ENCODE data around the gene ATF7IP2.
"Not testable (repeated sequence)": the region's sequence is repeated elsewhere in the genome, so short reads cannot be mapped to it uniquely, and the experiment has no call there.

The ATF7IP2 gene

DNA sequence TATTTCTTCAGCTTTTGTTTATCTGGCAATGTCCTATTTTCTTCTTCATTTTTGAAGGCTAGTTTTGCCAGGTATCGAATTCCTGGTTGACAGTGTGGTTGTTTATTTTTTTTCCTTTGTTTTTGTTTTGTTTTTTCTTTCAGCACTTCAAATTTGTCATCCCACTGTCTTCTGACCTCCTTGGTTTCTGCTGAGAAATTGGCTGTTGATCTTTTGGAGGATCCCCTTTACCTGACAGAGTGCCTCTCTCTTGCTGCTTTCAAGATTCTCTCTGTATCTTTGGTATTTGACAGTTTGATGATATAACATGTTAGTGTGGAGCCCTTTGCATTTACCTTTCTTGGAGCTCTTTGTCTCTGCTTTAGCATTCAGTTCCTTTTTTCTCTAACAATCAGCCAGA, 9.6 kb upstream of the ATF7IP2 start:
- no peak for DNase-seq

DNA sequence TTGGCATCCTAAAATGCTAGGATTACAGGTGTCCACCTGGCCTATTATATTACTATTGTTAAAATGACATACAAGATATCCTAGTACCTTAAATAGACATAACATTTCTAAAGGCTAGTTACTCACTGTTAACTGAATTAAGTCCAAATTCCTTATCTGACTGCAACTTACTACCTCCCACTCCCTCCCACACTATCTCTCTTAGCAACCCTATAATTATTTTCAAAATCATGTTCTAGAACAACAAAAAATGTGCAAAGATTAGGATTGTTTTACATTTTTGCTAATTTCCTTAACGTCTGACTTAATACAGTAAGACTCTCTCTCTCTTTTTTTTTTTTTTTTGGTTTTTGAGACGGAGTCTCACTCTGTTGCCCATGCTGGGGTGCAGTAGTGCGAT, 2.2 kb upstream of the ATF7IP2 start:
- no peak for DNase-seq

DNA sequence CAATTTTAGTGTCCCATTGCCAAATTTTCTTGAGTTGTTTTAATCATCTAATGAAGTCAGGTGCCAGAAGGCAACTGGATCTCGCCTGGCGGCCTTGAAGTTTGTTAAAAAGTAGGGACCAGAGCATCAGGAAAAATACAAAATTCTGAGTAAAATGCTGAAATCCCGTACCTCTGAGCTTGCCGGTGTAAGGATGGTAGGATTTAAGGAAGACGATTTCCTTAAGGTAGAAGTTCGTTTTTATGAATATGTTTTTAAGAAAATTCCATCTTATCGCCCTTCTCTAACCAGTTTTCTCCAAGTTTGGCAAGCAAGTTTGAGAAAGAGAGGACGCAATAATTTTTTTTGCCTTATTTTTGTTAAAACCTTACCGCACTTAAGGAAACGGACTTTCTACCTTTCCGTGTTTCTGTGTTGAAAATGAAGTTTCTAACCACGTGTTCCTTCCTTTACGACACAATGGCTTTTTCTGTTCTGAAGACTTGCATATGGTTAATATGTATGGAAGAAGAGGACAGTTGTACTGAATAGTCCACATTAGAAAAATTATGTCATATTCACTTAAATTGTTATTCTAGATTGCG, 748 bp downstream of the ATF7IP2 start:
- no peak for DNase-seq

DNA sequence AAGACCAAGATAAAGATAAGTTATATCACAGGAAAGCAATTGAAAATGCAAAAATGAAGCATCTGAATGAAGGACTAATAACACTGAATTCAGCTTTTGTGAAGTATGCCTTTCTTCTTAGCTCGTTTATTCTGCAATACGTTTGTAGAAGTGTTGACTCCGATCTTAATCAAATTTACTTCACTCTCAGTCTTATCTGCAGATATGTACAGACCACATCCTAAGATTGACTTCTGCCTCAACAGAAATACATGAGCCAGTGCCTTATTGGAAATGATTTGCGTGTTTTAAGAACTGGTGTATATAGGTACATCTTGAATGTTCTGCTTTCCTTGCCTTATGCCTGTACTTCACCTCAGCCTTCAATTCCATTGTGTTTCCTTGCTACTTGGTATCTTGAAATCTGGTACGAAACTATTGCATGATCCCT, 1.3 kb downstream of the ATF7IP2 start:
- DNase-seq = no peak

DNA sequence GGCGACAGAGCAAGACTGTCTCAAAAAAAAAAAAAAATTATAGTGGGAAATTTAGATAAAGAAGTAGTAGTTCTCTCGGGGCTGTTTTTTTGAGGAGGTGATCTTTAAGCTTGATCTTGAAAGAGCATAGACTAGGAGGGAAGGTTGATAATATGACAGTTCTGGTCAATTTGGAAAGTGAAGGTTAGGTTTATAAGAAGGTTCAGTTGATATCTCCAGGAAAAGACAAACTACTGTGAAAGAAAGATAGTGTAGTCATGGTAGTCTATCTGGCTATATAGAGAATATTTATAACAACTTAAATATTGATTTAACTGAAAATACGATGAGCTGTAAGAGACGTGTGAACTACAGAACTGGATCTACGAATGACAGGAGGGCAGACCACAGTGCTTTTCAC, 3.1 kb downstream of the ATF7IP2 start:
- DNase-seq = no peak

DNA sequence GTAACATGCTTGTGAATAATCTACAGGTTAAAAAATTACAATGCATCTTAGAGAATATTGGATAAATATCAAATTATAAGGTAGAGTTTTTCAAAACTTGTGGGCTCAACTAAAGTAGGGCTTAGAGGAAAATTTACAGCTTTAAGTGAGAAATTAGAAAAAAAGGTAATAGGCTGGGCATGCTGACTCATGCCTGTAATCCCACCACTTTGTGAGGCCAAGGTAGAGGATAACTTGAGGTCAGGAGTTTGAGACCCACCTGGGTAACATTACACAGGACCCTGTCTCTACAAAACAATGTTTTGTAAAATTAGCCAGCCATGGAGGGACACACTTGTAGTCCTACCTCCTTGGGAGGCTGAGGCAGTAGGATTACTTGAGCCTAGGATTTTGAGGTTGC, 4.5 kb downstream of the ATF7IP2 start:
- no peak for DNase-seq

DNA sequence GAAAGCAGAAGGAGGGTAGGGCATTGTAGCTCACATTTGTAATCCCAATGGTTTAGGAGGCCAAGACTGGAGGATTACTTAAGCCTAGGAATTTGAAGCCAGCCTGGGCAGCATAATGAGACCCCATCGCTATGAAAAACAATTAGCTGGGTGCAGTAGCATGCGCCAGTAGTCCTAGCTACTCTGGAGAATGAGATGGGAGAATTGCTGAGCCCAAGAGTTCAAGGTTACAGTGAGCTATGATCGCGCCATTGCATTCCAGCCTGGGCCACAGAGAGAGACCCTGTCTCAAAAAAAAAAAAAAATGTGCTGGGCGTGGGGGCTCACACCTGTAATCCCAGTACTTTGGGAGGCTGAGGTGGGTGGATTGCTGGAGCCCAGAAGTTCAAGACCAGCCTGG, 5.0 kb downstream of the ATF7IP2 start:
- no peak for DNase-seq

DNA sequence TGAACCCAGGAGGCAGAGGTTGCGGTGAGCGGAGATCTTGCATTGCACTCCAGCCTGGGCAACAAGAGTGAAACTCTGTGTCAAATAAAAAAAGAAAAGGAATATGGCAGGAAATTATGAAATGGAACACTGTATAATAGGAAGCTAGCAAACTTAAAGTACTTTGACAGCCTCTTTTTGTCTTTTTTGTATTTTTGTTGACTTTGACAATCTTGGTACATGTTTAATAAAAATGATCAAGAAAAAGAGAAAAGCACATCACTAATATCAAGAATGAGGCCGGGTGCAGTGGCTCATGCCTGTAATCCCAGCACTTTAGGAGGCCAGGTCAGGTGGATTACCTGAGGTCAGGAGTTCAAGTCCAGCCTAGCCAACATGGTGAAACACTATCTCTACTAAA, 5.5 kb downstream of the ATF7IP2 start:
- no peak for DNase-seq

DNA sequence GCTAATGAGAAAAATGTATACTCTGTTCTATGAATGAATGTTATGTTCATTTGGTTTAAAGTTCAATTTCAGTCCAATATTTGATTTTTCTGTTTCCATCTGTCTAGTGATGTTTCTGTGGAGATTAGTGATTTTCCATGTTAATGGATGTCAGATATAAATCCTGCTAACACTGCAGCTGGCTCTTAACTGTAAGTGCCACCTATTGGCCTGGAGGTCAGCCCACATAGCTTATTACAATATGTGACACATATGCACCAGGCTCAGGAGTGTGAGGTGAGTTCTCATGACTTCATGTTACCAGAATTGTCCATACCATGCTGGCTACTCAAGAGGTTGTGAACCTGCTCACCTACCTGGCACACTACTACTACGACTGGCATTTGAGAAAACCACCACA, 17.1 kb downstream of the ATF7IP2 start:
- no peak for DNase-seq

DNA sequence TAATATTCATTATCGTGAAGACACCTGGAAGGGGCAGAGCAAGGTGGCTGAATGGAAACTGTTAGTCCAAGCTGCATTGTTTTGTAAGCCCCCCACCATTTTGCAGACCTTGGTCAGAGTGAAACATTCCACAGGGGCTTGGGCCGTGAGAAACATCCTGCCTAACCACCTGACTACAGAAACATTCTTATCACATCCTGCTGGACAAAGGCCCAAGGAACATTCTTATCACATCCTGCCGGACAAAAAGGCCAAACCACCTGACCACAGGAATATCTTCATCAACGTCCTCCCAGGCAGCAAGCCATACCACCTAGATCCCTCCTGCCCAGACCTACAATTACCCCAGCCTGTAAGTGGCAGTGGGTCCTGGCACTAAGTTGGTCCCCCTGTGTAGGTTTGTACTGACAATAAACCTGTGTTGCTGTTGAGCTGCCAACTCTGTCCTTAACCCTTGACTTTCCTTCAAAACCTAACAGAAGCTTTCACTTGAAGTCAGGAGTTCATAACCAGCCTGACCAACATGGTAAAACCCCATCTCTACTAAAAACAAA, 19.6 kb downstream of the ATF7IP2 start:
- DNase-seq = no peak

DNA sequence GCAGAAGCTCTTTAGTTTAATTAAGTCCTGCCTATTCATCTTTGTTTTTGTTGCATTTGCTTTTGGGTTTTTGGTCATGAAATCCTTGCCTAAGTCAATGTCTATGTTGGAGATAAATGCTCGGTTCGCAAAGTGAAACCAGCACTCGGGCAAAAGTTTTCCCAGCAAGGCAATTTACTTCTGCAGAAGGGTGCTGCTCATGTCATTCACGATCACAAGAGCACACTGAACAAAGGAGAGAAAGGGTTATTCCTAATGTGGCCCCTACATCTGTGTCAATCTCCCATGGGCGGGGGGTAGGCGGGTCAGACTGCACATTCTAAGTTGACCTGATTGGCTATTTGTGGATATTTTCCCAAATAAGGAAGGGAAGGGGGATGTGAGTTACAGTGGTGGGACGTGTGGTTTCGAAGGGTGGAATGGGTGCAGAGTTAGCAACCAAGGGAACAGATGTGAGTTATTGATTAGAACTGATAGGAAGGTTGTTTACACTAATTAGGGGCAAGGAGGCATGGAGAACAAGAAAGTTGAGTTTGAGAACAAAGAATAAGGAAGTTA, 23.0 kb downstream of the ATF7IP2 start:
- DNase-seq = no peak

DNA sequence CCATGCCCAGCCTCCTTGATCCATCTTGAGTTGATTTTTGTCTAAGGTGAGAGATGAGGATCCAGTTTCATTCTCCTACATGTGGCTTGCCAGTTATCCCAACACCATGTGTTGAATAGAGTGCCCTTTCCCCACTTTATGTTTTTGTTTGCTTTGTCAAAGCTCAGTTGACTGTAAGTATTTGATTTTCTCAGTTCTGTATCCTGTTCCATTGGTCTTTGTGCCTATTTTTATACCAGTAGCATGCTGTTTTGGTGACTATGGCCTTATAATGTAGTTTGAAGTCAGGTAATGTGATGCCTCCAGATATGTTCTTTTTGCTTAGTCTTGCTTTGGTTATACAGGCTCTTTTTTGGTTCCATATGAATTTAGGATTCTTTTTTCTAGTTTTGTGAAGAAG, 23.9 kb downstream of the ATF7IP2 start:
- not testable (repeated sequence) for DNase-seq

DNA sequence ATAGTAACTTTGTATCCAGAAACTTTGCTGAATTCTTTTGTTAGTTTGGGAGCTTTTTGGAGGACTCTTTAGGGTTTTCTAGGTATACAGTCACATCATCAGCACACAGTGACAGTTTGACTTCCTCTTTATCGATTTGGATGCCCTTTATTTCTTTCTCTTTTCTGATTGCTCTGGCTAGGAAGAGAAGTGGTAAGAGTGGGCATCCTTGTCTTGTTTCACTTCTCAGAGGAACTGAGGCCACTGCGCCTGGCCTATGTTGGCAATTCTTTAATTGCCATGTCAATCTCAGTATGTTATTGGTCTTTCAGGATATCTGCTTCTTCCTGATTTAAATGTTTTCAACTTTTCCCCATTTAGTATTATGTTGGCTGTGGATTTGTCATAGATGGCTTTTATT, 24.6 kb downstream of the ATF7IP2 start:
- no peak for DNase-seq

DNA sequence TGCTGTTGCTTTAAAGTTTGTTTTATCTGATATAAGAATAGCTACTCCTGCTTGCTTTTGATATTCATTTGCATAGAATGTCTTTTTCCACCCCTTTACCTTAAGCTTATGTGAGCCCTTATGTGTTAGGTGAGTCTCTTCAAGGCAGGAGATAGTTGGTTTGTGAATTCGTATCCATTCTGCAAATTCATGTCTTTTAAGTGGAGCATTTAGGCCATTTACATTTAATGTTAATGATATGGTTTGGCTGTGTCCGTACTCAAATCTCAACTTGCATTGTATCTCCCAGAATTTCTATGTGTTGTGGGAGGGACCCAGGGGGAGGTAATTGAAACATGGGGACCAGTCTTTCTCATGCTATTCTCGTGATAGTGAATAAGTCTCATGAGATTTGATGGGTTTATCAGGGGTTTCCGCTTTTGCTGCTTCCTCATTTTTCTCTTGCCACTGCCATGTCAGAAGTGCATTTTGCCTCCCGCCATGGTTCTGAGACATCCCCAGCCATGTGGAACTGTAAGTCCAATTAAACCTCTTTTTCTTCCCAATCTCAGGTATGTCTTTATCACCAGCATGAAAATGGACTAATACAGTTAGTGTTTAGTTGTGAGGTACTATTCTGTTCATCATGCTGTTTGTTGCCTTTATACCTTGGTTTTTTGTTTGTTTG, 27.2 kb downstream of the ATF7IP2 start:
- no peak for DNase-seq

DNA sequence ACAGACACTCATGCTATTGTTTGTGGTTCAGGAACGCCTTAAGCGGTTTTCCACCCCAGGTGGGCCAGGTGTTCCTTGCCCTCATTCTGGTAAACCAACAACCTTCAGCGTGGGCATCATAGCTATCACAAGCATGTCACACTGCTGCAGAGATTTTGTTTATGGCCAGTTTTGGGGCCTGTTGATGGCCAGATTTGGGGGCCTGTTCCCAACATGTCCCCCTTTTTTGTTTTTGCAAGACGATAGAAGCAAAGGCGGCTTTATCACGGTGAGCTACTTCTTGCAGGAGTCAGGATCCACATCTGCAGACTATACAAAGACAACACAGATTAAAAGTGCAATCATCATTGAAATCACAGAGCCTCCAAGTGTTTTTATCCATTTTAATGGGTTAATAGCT, 32.3 kb downstream of the ATF7IP2 start:
- not testable (repeated sequence) for DNase-seq

DNA sequence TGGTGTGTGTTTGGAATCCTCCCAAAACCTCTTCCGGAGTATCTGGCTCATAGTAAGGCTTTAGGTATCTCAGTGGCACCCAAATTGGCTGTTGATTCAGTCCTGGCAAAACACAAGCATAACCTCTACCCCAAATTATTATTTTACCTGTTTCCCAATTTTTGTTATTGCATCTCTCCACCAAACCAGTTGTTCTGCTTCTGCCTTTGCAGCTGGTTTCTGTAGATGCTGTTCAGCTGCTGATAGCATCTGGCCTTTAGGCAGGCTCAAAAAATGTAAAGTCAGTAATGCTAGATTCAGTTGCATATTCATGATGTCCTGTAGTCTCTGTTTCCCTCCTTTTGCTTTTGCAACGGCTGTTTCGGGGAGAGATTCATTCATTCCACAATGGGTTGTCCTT, 33.8 kb downstream of the ATF7IP2 start:
- DNase-seq = no peak

DNA sequence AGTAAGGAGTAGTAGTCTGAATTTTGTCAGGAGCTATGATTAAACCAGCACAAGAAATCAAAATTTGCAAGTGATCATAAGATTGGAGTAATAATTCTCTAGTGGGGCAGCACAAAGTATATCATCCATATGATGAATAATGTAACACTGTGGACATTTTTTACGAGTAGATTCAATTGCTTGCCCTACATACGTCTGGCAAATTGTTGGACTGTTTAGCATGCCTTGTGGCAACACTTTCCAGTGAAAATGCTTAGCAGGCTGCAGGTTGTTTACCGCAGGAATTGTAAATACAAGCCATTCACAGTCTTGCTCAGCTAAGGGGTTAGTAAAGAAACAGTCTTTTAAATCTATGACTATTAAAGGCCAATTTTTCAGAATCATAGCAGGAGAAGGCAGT, 35.7 kb downstream of the ATF7IP2 start:
- no peak for DNase-seq

DNA sequence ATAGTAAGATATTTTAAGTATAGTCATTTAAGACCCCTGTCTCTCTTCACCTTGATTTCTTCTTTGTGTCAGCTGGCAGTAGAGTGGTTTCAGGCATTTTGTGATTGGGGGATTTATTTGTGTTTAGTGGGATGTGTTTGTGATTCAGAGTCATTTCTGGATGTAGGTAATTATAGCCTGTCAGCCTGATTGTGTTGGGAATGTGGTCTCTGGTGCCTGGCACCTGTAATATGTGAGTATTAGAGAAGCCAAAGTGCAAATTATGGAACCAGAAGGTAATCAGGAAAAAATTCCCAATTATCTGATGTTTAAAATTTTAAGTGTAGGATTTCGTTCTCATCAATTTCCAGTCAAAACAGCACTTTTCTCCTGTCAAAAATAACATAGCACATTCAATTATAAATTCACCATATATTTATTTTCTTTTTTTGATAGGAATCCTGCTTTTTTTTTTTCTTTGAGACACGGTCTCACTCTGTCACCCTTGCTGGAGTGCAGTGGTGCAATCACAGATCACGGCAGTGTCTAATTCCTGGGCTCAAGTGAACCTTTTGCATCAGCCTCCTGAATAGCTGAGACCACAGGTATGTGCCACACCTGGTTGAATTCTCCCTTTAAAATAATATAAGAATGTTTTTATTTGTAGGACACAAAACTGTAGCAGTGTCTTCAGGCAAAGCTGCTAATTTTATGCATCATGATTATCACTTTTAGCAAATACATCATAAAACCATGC, 42.7 kb downstream of the ATF7IP2 start:
- DNase-seq = peak; percentile 1

DNA sequence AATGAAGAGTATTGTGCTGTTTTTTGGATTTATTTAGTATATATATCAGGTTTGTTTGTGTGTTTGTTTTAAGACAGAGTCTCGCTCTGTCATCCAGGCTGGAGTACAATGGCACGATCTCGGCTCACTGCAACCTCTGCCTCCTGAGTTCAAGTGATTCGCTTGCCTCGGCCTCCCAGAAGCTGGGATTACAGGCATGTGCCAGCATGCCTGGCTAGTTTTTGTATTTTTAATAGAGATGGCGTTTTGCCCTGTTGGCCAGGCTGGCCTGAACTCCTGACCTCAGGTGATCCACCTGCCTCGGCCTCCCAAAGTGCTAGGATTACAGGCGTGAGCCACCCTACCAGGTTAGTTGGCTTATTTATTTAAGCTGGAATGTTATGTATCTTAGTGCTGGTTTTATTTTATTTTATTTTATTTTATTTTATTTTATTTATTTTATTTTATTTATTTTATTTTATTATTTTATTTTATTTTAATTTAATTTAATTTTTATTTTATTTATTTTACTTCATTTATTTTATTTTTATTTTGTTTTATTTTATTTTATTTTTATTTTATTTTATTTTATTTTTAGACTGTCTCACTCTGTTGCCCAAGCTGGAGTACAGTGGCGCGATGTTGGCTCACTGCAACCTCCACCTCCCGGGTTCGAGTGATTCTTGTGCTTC, 43.6 kb downstream of the ATF7IP2 start:
- not testable (repeated sequence) for DNase-seq

DNA sequence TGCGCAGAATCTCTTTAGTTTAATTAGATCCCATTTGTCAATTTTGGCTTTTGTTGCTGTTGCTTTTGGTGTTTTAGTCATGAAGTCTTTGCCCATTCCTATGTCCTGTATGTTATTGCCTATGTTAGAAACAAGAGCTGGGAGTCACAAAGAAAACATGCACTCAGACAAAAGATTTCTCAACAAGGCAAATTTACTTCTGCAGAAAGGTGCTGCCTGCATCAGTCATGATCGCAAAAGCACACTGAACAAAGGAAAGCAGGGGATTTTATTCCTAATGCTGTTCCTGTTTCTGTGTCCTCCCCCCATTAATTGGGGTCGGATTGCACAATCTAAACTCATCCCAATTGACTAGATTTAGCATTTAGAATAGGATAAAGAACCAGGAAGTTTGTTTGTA, 55.9 kb downstream of the ATF7IP2 start:
- no peak for DNase-seq

DNA sequence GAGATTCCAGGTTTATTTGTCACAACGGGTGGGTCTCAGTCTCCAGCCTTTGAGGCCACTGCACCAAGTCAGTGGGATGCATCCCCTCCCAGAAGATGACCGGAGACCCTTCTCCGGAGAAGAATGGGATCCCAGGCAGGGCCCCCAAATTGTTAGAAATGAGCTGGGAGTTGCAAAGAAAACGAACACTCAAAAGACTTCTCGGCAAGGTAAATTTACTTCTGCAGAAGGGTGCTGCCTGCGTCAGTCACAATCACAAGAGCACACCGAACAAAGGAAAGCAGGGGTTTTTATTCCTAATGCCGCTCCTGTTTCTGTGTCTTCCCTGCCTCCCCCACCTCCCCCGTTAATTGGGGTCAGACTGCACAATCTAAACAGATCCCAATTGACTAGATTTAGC, 61.4 kb downstream of the ATF7IP2 start:
- DNase-seq = no peak

DNA sequence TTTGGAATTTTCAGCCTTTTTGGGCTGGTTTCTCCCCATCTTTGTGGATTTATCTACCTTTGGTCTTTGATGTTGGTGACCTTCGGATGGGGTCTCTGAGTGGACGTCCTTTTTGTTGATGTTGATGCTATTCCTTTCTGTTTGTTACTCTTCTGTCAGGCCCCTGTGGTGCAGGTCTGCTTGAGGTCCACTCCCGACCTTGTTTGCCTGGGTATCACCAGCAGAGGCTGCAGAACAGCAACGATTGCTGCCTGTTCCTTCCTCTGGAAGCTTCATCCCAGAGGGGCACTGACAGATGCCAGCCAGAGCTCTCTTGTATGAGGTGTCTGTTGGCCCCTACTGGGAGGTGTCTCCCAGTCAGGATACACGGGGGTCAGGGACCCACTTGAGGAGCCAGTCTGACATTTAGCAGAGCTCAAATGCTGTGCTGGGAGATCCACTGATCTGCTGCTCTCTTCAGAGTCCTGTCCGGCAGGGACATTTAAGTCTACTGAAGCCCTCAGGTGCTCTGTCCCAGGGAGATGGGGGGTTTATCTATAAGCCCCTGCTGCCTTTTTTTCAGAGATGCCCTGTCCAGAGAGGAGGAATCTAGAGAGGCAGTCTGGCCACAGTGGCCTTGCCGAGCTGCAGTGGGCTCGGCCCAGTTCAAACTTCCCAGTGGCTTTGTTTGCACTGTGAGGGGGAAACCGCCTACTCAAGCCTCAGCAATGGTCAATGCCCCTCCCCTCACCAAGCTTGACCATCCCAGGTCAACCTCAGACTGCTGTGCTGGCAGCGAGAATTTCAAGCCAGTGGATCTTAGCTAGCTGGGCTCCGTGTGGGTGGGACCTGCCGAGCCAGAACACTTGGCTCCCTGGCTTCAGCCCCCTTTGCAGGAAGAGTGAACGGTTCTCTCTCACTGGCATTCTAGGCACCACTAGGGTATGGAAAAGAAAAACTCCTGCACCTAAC, 66.6 kb downstream of the ATF7IP2 start:
- DNase-seq = not testable (repeated sequence)
